HG02981 (cell line): ENCODE data around the gene TMEM221.

ENCODE experiments used
- ATAC-seq: cut with Tn5 transposase; IDR thresholded peaks from one replicate; pipeline ENCODE4 v1.9.1; 2021; ENCODE audit warnings: mild to moderate bottlenecking, moderate library complexity; ENCODE audit not compliant: unreplicated experiment

TMEM221 gene

DNA sequence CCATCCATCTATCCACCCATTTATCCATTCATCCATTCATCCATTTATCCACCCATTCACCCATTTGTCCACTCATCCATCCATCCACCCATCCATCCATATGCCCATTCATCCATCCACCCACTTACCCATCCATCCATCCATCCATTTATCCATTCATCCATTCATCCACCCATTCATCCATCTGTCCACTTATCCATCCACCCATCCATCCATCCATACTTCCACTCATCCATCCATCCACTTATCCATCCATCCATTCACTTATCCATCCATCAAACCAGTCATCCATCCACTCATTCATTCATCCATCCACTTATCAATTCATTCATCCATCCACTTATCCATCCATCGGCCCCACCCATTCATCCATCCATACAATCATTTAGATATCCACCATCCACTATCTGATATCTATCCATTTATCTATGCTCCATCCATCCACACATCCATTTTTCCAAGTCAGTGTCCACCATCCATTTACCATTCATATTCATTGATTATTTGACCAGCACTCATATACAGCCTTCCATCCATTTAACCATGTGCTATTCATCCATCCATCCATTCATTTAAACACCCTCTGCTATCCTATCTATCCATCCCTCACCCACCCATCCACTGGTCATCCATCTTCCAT lies 2.8 kb downstream of the TMEM221 start:
- ATAC-seq, result no peak

DNA sequence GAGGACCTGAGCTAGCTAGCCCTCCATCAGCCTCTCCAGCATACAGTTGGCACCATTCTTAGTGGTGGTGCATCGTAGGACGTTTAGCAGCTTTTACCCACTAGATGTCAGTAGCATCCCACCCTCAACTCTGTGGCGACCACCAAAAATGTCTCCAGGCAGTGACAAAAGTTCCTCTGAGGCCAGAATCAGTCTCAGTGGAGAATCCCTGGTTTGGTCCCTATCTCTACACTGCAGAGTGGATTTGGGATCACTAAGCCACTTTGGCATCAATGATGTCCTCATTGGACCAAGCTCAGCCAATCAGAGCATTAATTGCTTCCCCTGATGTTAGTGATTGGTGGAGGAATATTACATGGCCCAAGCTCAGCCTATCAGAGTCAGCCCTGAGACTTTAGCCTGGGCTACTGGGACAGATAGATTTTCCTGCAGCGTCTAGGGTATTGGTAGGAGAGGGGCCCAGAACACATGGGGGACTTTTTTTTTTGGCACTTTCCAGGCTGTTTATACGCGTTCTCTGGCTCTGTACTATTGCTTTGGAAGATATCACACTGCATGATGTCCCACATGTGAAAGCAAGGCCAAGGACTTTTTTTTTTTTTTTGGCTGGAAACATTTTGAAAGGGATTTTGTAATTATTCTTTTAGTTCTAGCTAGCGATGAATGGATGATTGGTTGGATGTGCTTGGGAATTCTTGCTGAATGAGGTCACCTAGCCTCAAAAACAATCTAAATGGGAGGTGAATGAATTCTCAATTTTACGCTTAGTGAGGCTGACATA lies 7.0 kb downstream of the TMEM221 start:
- ATAC-seq, result no peak

DNA sequence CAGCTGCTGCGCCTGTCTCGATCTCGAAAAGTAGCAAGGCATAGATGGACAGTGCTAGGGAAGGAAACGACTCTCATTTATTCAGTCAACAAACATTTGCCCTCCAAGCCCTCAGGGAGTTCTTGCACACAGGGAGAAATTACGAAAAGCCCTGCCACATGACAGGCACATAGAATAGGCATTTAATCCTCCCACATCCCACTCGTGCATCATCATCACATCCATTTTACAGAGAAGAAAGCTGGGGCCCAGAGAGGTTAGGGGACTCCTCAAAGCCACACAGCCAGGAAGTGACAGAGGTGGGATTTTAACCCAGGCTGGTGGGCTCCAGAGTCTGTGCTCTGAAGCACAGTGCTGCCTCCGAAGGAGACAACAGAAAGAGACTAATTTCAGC lies 11.6 kb downstream of the TMEM221 start:
- no peak for ATAC-seq

DNA sequence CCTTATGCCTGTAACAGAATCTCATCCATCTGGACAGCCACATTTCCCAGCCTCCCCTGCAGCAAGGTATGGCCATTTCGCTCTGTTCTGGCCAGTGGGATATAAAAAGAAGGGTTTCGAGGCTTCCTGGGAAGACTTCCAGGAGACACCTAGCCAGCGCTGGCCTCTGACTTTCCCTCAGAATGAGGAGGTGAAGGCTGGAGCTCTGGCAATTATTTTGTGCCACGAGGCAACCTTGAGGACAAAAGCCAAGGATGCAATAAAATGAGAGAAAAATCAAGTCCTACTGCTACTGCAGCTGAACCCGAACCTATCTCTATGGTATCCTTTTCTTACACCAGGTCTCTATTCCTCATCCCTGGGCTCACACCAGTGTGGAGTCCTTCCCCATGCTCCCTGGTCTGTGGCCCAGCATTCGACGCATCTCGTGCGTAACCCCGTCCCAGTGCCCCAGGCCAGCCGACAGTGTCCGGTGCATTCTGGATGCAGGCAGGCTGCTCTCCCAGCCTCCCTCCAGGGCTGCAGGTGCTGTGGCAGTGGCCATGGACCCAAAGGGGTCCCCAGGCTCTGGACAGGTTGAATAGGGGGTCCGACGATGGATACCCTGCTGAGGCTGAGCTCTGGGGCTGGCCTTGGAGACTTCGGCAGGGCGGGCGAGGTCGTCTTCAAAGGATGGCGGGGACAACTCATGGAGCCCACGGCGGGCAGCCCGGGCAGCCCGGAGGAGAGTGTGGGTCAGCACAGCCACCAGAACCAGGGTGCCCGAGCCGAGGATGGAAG lies 12.2 kb downstream of the TMEM221 start:
- ATAC-seq, result no peak

DNA sequence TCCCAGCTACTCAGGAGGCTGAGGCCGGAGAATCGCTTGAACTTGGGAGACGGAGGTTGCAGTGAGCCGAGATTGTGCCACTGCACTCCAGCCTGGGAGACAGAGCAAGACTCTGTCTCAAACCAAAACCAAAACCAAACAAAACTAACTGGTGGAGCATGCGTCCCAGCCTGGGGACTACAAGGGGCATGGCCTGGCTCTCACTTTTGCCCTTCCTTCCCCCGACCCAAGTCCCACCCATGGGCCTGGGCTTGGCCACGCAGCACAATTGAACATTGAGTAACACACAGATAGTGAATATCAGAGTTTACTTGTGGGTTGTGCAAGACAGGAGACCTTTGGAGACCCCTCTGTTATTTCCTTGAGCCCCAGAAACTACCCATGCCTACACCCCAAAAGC lies 13.2 kb downstream of the TMEM221 start:
- ATAC-seq, result no peak

DNA sequence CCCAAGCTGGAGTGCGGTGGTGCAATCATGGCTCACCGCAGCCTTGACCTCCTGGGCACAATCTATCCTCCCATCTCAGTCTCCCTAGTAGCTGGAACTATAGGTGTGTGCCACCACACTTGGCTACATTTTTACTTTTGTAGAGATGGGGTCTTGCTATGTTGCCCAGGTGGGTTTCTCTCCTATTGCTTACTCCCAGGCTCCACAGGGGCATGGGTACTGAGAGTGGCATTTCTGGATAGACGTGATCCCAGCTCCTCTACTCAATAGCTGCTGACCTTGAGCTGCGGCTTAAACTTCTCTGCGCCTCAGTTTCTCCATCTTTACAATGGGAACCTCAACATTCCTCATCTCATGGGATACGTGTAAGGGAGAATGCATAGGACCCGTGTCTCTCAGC lies 17.1 kb downstream of the TMEM221 start:
- no peak for ATAC-seq

DNA sequence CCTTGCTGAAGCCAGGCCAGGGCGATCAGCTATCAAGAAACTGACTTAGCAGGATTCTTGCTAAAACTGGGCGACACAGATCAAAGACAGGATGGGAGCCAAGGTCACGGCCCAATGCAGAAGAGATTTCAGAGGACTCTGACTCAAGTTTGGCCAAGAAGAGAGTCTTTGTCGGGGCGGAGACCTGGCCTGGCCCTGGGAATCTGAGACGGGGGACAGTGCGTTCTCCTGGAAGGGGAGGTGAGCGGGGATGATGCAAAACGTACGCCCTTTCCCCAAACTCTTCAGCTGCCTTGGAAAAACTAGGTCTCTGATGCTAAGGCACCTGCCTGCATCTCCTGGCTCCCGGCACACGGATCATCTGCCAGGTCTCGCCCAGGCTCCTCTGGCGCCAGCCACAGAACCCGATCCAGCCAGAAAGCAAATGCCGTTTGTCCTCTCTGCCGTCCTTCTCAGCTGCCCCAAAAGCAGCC lies 18.8 kb downstream of the TMEM221 start:
- ATAC-seq, result no peak

DNA sequence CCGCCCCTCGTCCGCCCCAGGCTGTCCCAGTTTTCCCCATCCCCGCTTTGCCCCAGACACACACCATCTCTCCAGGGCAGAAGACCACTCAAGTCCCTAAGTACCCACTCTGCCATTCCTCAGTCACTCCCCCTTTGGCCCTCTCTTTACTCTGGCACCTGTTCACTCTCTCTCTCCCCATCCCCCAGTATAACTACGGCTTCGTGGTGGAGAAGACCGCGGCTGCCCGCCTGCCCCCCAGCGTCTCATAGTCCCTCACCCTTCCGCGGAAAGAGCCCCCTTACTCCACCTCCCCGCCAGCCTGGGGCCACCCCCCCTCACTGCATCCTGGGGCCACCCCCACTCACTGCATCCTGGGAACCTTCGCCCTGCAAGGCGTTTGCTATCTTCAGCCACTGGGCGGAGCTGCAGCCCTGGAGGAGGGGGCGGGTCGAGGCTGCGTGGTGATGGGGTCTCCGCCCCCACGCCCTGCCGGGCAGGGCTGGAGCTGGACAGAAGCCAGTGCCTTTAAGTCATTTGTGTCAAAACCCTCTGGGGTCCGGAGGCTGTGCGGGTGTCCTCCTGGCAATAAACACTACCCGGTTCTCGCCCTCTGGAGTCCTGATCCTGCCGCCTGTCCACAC lies 23.6 kb downstream of the TMEM221 start:
- ATAC-seq, result no peak

DNA sequence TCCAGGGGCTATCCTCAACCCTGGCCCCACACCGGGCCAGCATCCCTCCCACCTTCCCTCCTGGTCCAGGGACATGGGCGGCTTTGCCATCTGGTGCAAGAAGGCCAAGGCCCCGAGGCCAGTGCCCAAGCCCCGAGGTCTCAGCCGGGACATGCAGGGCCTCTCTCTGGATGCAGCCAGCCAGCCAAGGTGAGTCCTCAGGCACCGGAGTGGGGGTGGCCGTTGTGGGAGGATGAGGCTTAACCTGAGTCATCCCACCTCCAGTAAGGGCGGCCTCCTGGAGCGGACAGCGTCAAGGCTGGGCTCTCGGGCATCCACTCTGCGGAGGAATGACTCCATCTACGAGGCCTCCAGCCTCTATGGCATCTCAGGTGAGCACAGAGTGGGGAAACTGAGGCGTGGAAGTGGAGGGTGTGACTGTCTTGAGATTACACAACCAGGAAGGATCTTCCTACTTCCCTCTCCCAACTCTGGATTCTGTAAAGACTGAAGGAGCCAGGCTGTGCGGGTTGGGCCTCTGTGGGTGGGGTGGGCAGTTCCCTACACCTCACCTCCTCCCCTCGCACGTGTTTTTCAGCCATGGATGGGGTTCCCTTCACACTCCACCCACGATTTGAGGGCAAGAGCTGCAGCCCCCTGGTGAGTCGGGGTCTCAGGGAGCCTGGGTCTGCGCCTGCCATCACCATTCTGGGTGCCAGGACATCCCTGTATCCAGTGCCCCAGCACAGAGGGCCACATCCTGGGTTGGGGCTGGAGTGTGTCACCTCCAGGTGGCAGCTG lies 24.8 kb downstream of the TMEM221 start:
- no peak for ATAC-seq

DNA sequence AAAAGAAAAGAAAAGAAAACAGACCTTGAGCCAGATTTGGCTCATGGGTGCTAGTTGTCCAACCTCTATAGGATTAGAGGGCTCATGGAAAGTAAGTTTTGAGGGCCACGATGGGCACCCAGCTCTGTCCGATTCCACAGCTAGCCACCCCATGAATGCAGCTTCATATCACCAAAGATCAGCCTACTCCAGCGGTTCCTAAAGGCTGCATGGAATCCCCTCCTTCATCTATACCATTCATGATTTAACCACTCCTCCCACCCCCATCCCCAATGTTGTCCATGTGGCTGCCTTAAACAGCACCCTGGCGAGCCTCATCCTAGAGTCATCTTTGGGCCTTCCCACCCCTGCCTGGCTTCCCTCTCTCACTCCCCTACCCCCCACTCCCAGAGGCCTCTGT lies 26.5 kb downstream of the TMEM221 start:
- no peak for ATAC-seq

DNA sequence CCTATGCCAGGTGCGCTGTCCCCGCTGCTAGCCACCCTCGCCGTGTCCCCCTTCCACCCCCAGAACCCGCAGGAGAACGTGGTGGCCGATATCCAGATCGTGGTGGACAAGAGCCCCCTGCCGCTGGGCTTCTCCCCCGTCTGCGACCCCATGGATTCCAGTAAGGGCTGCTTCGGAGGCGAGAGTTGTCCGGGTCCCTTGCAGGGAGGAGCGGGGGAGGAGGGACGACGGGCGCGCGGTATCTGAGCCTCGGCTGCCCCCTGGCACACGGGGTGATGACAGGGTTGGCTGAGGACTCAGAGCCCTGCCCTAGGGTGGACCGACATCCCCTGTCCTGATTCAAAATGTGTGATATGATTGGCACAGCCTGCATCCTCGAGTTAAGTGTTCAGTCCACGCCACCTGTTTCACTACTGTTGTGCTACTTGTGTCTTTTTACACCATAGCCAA lies 28.0 kb downstream of the TMEM221 start:
- ATAC-seq, result peak; percentile 6

DNA sequence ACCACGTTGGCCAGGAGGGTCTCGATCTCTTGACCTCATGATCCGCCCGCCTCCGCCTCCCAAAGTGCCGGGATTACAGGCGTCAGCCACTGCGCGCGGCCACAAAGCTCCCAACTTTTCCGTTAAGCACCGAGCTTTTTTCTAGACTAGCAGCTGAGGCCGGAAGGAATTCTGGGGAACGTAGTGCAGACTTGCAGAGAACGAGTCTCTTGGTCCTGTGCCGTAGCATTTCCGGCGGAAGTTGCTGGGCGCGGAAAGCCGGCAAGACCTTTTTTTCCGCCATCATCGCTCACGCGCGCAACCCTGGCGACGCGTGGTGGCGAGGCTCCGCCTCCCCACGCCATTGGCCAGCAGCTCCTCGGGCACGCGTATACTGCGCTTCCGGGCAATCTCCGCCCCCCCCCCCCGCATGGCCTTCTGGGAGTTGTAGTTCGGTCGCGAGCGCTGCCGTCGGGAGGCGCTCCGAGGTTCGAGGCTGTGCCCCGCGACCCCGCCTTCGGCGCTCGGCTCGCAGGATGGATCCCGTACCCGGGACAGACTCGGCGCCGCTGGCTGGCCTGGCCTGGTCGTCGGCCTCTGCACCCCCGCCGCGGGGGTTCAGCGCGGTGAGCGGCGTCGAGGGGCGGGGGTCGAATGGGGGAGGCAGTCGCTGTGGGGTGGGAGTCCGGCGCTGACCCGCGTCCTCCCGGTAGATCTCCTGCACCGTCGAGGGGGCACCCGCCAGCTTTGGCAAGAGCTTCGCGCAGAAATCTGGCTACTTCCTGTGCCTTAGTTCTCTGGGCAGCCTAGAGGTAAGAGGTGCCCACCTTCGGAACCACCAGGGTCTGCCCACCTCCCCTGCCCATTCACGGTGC lies 28.6 kb downstream of the TMEM221 start, which contains the start of gene MVB12A:
Gene MVB12A (plus strand): TSS at position 427 of the 854 bp plus-strand sequence. CDS start 89 bp downstream, at position 516.
- peak; percentile 79 for ATAC-seq

DNA sequence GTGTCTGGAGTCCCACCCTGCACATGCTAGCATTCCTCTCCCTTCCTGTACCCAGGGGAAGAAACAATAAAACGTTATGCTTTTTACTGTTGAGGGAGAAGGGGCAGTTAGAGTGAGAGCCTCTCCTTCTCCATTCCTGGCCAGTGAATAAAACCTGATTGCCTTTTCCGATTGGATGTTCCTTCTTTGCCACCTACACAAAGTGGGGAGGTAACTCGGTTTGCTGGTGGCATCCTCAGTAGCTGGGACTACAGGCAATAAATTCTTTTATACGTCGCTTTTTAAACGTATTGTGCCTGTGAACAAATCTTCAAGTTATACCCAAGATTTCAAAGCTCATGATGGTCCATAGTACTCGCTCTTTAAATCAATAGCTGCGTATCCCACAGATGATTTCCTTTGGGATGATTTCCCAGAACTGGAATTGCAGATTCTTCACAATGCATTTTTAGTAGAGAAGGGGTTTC lies 29.3 kb downstream of the TMEM221 start:
- no peak for ATAC-seq

DNA sequence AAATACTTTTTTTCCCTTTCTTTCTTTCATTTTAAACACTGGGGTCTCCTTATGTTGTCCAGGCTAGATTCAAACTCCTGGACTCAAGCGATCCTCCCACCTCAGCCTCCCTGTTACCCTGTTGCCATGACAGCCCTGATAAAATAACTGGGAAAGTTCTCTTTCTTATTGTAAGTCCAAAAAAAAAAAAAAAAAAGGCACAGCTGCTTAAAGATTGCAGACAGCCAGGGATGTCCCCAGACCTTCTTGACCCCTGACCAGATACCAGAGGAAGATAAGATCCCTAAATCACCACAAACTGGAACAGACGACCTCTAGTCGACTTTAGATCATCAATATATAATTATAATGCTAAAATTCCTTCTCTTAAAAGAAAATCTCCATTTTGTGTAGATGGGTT lies 29.8 kb downstream of the TMEM221 start:
- ATAC-seq, result no peak

DNA sequence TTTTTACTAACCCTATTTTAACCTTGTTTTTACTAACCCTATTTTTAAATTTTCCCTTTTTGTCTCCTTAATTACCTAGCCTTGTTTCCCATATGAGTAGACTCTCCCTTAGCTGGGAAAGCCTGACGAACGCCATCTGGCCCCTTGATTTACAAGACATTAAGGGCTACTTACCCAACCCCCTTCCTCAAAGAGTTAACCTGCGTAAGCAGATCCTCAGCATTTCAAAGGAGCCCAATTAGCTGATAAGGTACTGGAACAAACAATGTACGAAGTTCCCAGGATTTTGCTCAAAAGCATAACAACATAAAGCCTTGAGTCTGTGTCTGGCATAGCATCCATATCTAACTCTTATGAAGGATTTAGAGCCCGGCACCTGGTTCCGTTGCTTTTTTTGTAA lies 33.3 kb downstream of the TMEM221 start:
- no peak for ATAC-seq

DNA sequence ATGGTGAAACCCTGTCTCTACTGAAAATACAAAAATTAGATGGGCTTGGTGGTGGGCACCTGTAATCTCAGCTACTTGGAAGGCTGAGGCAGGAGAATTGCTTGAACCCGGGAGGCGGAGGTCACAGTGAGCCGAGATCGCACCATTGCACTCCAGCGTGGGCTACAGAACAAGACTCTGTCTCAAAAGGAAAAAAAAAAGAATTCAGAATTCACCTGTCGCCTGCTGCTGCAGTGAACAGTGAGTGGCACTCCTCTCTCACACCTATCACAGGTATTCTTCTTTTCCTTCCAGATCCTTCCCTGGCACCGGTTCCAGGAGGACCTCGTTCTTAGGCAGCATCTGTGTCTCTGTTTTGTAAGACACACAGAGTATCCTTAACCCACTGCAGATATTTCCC lies 34.4 kb downstream of the TMEM221 start:
- ATAC-seq, result no peak

DNA sequence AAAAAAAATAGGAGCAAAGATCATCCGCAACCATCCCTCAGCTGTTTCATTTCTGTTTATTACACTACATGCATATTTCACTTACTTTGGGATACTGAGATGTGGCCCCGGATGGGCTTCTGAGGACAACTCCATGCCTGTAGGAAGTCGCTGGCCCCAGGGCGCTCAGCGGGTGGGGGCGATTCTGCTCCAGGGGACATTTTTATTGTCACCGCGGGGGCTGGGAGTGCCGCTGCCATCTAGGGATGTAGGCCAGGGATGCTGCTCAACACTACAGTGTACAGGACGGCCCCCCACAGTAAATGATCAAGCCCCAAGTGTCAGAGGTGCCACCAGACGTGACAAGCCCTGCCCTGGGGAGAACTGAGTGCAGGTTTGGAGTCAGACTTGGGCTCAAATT lies 36.7 kb downstream of the TMEM221 start:
- no peak for ATAC-seq

DNA sequence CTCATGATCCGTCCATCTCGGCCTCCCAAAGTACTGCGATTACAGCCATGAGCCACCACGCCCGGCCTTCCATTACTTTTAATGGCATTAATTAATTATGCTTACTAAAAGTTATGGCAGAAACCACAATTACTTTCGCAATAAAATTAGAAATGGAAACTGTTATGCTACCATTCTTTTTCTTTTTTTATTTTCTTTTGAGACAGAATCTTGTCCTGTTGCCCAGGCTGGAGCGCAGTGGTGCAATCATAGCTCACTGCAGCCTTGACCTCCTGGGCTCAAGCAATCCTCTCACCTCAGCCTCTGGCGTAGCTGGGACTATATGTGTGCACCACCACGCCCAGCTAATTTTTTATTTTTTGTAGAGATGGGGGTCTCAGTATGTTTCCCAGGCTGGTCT lies 38.5 kb downstream of the TMEM221 start:
- no peak for ATAC-seq

DNA sequence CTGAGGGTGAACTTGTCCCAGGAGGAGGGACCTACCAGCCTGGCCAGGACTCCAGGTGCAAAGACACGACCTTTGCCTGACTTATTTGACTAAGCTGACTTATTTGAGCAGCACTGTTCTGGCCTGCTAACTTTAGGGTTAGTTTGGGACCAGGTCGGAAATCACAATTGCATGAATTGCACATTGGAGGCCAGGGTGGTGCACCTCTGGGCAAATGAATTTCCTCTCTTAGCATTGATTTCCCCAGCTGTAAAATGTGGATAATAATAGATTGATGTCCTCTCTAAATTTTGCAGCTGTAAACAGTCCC lies 41.6 kb downstream of the TMEM221 start:
- ATAC-seq, result no peak
